ENCODE measurements around the gene TLNRD1.

TLNRD1 gene

GRCh38 chr15:81011593-81011992 is 10.9 kb downstream of the TLNRD1 start:
- Histone ChIP-seq H3K27me3 (ENCODE audit: insufficient read depth, poor library complexity, severe bottlenecking) (no peaks in the 10 kb centered on the region), H3K27ac (replicated peaks) (no peak overlapping the region), H3K4me3 (replicated peaks; ENCODE audit: insufficient read depth, low read length) (no peak overlapping the region)
- DNase-seq (ENCODE audit: low read depth in 1 of 2, low spot score in 1 of 2) = no peak
- no peak for TF ChIP-seq REST (IDR thresholded peaks at IDR 0.05; ENCODE audit: insufficient replicate concordance, low read depth)
- no peak for TF ChIP-seq GABPA (IDR thresholded peaks at IDR 0.05; ENCODE audit: low read depth)
- TF ChIP-seq SPI1 (IDR thresholded peaks at IDR 0.05; ENCODE audit: borderline replicate concordance, low read depth) = no peak

- H3K4me3 ChIP-seq (replicated peaks; ENCODE audit: insufficient read depth, low read length) = no peak overlapping the region
- TF ChIP-seq REST (IDR thresholded peaks at IDR 0.05; ENCODE audit: insufficient replicate concordance, low read depth) (no peak), SPI1 (IDR thresholded peaks at IDR 0.05; ENCODE audit: borderline replicate concordance, low read depth) (no peak), GABPA (IDR thresholded peaks at IDR 0.05; ENCODE audit: low read depth) (no peak), POLR2AphosphoS5 (IDR thresholded peaks at IDR 0.05; ENCODE audit: low read depth) (no peak)
- TF ChIP-seq, protein P1, sequence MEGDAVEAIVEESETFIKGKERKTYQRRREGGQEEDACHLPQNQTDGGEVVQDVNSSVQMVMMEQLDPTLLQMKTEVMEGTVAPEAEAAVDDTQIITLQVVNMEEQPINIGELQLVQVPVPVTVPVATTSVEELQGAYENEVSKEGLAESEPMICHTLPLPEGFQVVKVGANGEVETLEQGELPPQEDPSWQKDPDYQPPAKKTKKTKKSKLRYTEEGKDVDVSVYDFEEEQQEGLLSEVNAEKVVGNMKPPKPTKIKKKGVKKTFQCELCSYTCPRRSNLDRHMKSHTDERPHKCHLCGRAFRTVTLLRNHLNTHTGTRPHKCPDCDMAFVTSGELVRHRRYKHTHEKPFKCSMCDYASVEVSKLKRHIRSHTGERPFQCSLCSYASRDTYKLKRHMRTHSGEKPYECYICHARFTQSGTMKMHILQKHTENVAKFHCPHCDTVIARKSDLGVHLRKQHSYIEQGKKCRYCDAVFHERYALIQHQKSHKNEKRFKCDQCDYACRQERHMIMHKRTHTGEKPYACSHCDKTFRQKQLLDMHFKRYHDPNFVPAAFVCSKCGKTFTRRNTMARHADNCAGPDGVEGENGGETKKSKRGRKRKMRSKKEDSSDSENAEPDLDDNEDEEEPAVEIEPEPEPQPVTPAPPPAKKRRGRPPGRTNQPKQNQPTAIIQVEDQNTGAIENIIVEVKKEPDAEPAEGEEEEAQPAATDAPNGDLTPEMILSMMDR (IDR thresholded peaks at IDR 0.05; ENCODE audit: insufficient read depth, low read length) = no peak
- no peak overlapping the region for H3K27ac ChIP-seq (replicated peaks)
- no peaks in the 10 kb centered on the region for H3K27me3 ChIP-seq (ENCODE audit: insufficient read depth, poor library complexity, severe bottlenecking)
- no peak for DNase-seq (ENCODE audit: low read depth in 1 of 2, low spot score in 1 of 2)
These were observed 11.9 kb downstream of the TLNRD1 start for GRCh38 chr15:81012588-81012987.

GRCh38 chr15:81013396-81013929 is 12.7 kb downstream of the TLNRD1 start:
- Histone ChIP-seq H3K4me3 (replicated peaks; ENCODE audit: insufficient read depth, low read length) (no peak overlapping the region), H3K27me3 (ENCODE audit: insufficient read depth, poor library complexity, severe bottlenecking) (no peaks in the 10 kb centered on the region), H3K27ac (replicated peaks) (no peak overlapping the region)
- TF ChIP-seq GABPA (IDR thresholded peaks at IDR 0.05; ENCODE audit: low read depth) = no peak
- TF ChIP-seq, protein P1 (IDR thresholded peaks at IDR 0.05; ENCODE audit: insufficient read depth, low read length) = no peak
- TF ChIP-seq SPI1 (IDR thresholded peaks at IDR 0.05; ENCODE audit: borderline replicate concordance, low read depth) = no peak
- no peak for TF ChIP-seq REST (IDR thresholded peaks at IDR 0.05; ENCODE audit: insufficient replicate concordance, low read depth)
- TF ChIP-seq POLR2AphosphoS5 (IDR thresholded peaks at IDR 0.05; ENCODE audit: low read depth) = no peak
- no peak for DNase-seq (ENCODE audit: low read depth in 1 of 2, low spot score in 1 of 2)
